Karpas-422 (cell line): ENCODE results near the gene SLC4A8. TPM values are rescaled to one million over a fixed set of nuclear protein-coding genes. Genes with fewer than 3 reads are reported as not detected.

Experiments
- DNase-seq: peaks from one replicate; pipeline ENCODE4 v3.0.0-alpha.2; 2015
- H2AFZ ChIP-seq: fragments of 200-600 bp; sonication (generic); 2 replicates; pipeline ENCODE4 v1.6.1; 2014; ENCODE audit warnings: antibody characterized with exemption, low read length, mixed read lengths
- H3K27ac ChIP-seq: fragments of 200-600 bp; sonication (generic); 2 replicates; pipeline ENCODE4 v1.5.1; 2014; ENCODE audit warnings: mild to moderate bottlenecking, low read length, moderate library complexity
- H3K27me3 ChIP-seq: fragments of 200-600 bp; sonication (generic); 2 replicates; pipeline ENCODE4 v1.6.1; 2014; ENCODE audit warnings: low read length, mixed read lengths
- H3K36me3 ChIP-seq: fragments of 200-600 bp; sonication (generic); 2 replicates; pipeline ENCODE4 v1.6.1; 2014; ENCODE audit warnings: low read length, mixed read lengths; ENCODE audit not compliant: insufficient read depth
- H3K4me1 ChIP-seq: fragments of 200-600 bp; sonication (generic); 2 replicates; pipeline ENCODE4 v1.6.1; 2014; ENCODE audit warnings: mild to moderate bottlenecking, low read length, mixed read lengths
- H3K4me2 ChIP-seq: fragments of 200-600 bp; sonication (generic); 2 replicates; pipeline ENCODE4 v1.6.1; 2014; ENCODE audit warnings: low read length, low read depth, mild to moderate bottlenecking; ENCODE audit not compliant: poor library complexity, severe bottlenecking
- H3K4me3 ChIP-seq: fragments of 200-600 bp; sonication (generic); 2 replicates; pipeline ENCODE4 v1.5.1; 2014; ENCODE audit warnings: mild to moderate bottlenecking, antibody characterized with exemption, low read length, mixed read lengths
- H3K79me2 ChIP-seq: fragments of 200-600 bp; sonication (generic); 2 replicates; pipeline ENCODE4 v1.6.1; 2014; ENCODE audit warnings: mild to moderate bottlenecking, low read length, mixed read lengths
- H3K9ac ChIP-seq: fragments of 200-600 bp; sonication (generic); 2 replicates; pipeline ENCODE4 v1.6.0; 2014; ENCODE audit warnings: low read length
- H3K9me2 ChIP-seq: fragments of 200-600 bp; sonication (generic), shearing (Covaris generic); replicated peaks from 2 replicates; pipeline ENCODE4 v1.6.0; 2014; ENCODE audit warnings: mild to moderate bottlenecking, low read length, moderate library complexity; ENCODE audit not compliant: insufficient read depth
- H3K9me3 ChIP-seq: fragments of 300-700, 200-600 bp; sonication (generic); 2 replicates; pipeline ENCODE4 v1.6.1; 2014; ENCODE audit warnings: low read length, mixed read lengths
- H4K20me1 ChIP-seq: fragments of 200-600 bp; sonication (generic); 2 replicates; pipeline ENCODE4 v1.6.1; 2014; ENCODE audit warnings: mild to moderate bottlenecking, antibody characterized with exemption, low read length, low read depth; ENCODE audit not compliant: insufficient read depth
- total RNA-seq: library from RNA; depleted of rRNA; stranded (reverse); fragments of >200 nt; shearing (Covaris generic); gene quantifications from 2 replicates; pipeline ENCODE4 v1.2.3, GENCODE V29; 2014; ENCODE audit warnings: low replicate concordance; rRNA removed

SLC4A8 gene
- total RNA-seq, 1 experiment from 2014 or later, result 9.1 TPM

GRCh38 chr12:51538599-51538998, 114.0 kb downstream of the SLC4A8 start:
- no peak overlapping the region for H3K4me2 ChIP-seq
- no peak overlapping the region for H3K27ac ChIP-seq
- no peaks in the 10 kb centered on the region for H3K79me2 ChIP-seq
- H3K27me3 ChIP-seq, result no peaks in the 10 kb centered on the region
- no peak overlapping the region for H2AFZ ChIP-seq
- H3K9me3 ChIP-seq, result no peaks in the 10 kb centered on the region
- no peak overlapping the region for H3K4me3 ChIP-seq
- no peaks in the 10 kb centered on the region for H3K4me1 ChIP-seq
- DNase-seq, result no peak
- H3K9ac ChIP-seq, result no peak overlapping the region
- H3K36me3 ChIP-seq, result no peaks in the 10 kb centered on the region
- H4K20me1 ChIP-seq, result no peaks in the 10 kb centered on the region
- H3K9me2 ChIP-seq, result no peaks in the 10 kb centered on the region

DNA sequence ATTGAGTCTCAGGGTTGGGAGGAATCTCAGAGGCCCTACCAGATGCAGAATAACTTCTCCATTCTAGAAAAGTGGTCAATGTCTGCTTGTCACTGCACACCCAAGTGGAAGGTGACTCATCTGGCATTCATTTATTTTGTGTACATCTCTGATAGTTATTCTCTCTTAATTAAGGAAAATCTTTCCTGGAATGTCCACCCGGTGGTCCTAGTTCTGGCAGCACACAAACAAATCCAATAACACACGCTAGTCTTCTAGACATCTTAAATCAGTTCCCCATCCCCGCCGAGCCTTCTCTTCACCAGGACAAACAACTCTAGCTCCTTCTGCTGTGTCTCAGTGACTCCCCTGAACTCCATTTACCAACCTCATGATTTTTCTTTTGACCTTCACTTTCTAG, 116.4 kb downstream of the SLC4A8 start:
- Histone ChIP-seq H3K4me1 (no peaks in the 10 kb centered on the region), H3K79me2 (no peaks in the 10 kb centered on the region), H3K9me2 (no peaks in the 10 kb centered on the region), H3K4me3 (no peak overlapping the region), H4K20me1 (no peaks in the 10 kb centered on the region), H2AFZ (no peak overlapping the region), H3K9ac (no peak overlapping the region), H3K9me3 (no peaks in the 10 kb centered on the region), H3K36me3 (no peaks in the 10 kb centered on the region), H3K27ac (no peak overlapping the region), H3K27me3 (no peaks in the 10 kb centered on the region), H3K4me2 (no peak overlapping the region)
- no peak for DNase-seq

DNA sequence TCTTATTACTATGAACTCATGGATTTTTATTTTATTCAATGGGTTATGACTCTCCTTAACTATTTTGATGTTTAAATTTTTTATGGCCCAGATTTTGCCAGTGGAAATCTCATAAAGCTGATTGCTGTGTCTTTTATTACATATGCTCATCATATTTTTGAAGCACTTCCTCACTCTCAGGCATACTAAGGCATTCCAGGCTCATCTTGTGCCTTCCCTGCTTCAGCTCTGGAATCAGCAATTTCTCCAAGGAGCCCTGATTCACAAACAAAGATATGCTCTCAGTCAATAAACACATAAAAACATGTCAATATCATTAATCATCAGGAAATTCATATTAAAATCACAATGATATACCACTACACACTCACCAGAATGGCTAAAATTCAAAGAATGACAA, 121.5 kb downstream of the SLC4A8 start:
- Histone ChIP-seq H3K9ac (no peak overlapping the region), H3K27me3 (no peaks in the 10 kb centered on the region), H3K27ac (no peak overlapping the region), H3K4me2 (no peak overlapping the region), H3K79me2 (no peaks in the 10 kb centered on the region), H3K36me3 (no peaks in the 10 kb centered on the region), H3K4me1 (peaks cover 9% of the 10 kb centered on the region; the same call in 1 of the 2 replicates), H3K4me3 (no peak overlapping the region), H4K20me1 (no peaks in the 10 kb centered on the region), H3K9me3 (no peaks in the 10 kb centered on the region), H3K9me2 (no peaks in the 10 kb centered on the region), H2AFZ (no peak overlapping the region)
- no peak for DNase-seq

- Histone ChIP-seq H3K27me3 (no peaks in the 10 kb centered on the region), H3K4me3 (no peak overlapping the region), H3K9ac (no peak overlapping the region), H3K4me1 (peaks cover 9% of the 10 kb centered on the region; the same call in 1 of the 2 replicates), H3K79me2 (no peaks in the 10 kb centered on the region), H3K4me2 (no peak overlapping the region), H3K9me3 (no peaks in the 10 kb centered on the region), H4K20me1 (no peaks in the 10 kb centered on the region), H3K36me3 (no peaks in the 10 kb centered on the region), H3K27ac (no peak overlapping the region), H2AFZ (no peak overlapping the region), H3K9me2 (no peaks in the 10 kb centered on the region)
- no peak for DNase-seq
Observed at GRCh38 chr12:51547606-51548005, 123.0 kb downstream of the SLC4A8 start.

GRCh38 chr12:51548241-51548640, 123.6 kb downstream of the SLC4A8 start:
- peaks cover 9% of the 10 kb centered on the region; the same call in 1 of the 2 replicates for H3K4me1 ChIP-seq
- H2AFZ ChIP-seq, result no peak overlapping the region
- H3K9ac ChIP-seq, result no peak overlapping the region
- no peaks in the 10 kb centered on the region for H4K20me1 ChIP-seq
- H3K27me3 ChIP-seq, result no peaks in the 10 kb centered on the region
- H3K4me3 ChIP-seq, result no peak overlapping the region
- no peaks in the 10 kb centered on the region for H3K36me3 ChIP-seq
- H3K4me2 ChIP-seq, result no peak overlapping the region
- no peaks in the 10 kb centered on the region for H3K9me3 ChIP-seq
- DNase-seq, result no peak
- H3K79me2 ChIP-seq, result no peaks in the 10 kb centered on the region
- H3K9me2 ChIP-seq, result no peaks in the 10 kb centered on the region
- no peak overlapping the region for H3K27ac ChIP-seq

- H3K79me2 ChIP-seq, result no peaks in the 10 kb centered on the region
- peaks cover 9% of the 10 kb centered on the region; the same call in 1 of the 2 replicates for H3K4me1 ChIP-seq
- no peaks in the 10 kb centered on the region for H3K36me3 ChIP-seq
- H3K4me3 ChIP-seq, result no peak overlapping the region
- H3K9me3 ChIP-seq, result no peaks in the 10 kb centered on the region
- H3K4me2 ChIP-seq, result no peak overlapping the region
- no peak overlapping the region for H2AFZ ChIP-seq
- H4K20me1 ChIP-seq, result no peaks in the 10 kb centered on the region
- no peak overlapping the region for H3K9ac ChIP-seq
- no peaks in the 10 kb centered on the region for H3K27me3 ChIP-seq
- H3K27ac ChIP-seq, result no peak overlapping the region
- DNase-seq, result no peak
- no peaks in the 10 kb centered on the region for H3K9me2 ChIP-seq
Observed at GRCh38 chr12:51549637-51550036, 125.0 kb downstream of the SLC4A8 start.

Other genes with a start within 250 kb of the SLC4A8 start
- gene POU6F1, start 206.8 kb upstream of the SLC4A8 start, total RNA-seq, result 1.6 and 3.2 TPM in 2 replicates
- 189 and 362 TPM in 2 replicates for gene DAZAP2, start 186.0 kb upstream of the SLC4A8 start, total RNA-seq
- 2.3 and 2.5 TPM in 2 replicates for gene SMAGP, start 154.4 kb upstream of the SLC4A8 start, total RNA-seq
- gene BIN2, start 100.7 kb upstream of the SLC4A8 start, total RNA-seq, result 5.5 and 10.0 TPM in 2 replicates
- not detected in 2 replicates for gene CELA1, start 78.2 kb upstream of the SLC4A8 start, total RNA-seq
- gene GALNT6, start 33.4 kb upstream of the SLC4A8 start, total RNA-seq, result 9.1 and 9.6 TPM in 2 replicates
- gene SCN8A, start 166.4 kb downstream of the SLC4A8 start, total RNA-seq, result 0.11 and 0.22 TPM in 2 replicates